HL-60 (cell line): ENCODE data around the gene MOGAT3.
"Not testable (repeated sequence)": the region's sequence is repeated elsewhere in the genome, so short reads cannot be mapped to it uniquely, and the experiment has no call there.

Experiments
- DNase-seq, 2 experiments: peaks; one replicate each; pipeline ENCODE4 v3.0.0-alpha.2; 2010 to 2020; ENCODE audit warnings: low read depth in 1 of 2, low spot score in 1 of 2
- H3K27ac ChIP-seq: fragments of 250-450 bp; sonication (Bioruptor Pico); replicated peaks from 2 replicates; pipeline ENCODE4 v1.5.1; 2020; ENCODE audit warnings: mild to moderate bottlenecking, moderate library complexity
- H3K27me3 ChIP-seq: fragments of 250-450 bp; sonication (Bioruptor Pico); 2 replicates; pipeline ENCODE4 v1.5.1; 2021; ENCODE audit warnings: mild to moderate bottlenecking, moderate library complexity; ENCODE audit not compliant: insufficient read depth, poor library complexity, severe bottlenecking
- H3K4me3 ChIP-seq: replicated peaks from 2 replicates; pipeline ENCODE4 v1.5.1; 2011; ENCODE audit warnings: mild to moderate bottlenecking, control low read depth, low read length; ENCODE audit not compliant: insufficient read depth
- GABPA ChIP-seq: IDR thresholded peaks from 2 replicates; pipeline ENCODE4 v1.6.1; 2012; ENCODE audit warnings: low read depth
- POLR2AphosphoS5 ChIP-seq: IDR thresholded peaks from 2 replicates; pipeline ENCODE4 v1.6.1; 2012; ENCODE audit warnings: low read depth
- SPI1 ChIP-seq: IDR thresholded peaks from 2 replicates; pipeline ENCODE4 v1.6.1; 2012; ENCODE audit warnings: low read depth, mild to moderate bottlenecking, borderline replicate concordance
- TF ChIP-seq, protein P1 (sequence below): IDR thresholded peaks from 2 replicates; pipeline ENCODE4 v1.6.1; 2012; ENCODE audit warnings: low read depth; ENCODE audit not compliant: insufficient replicate concordance
- TF ChIP-seq, protein P2 (sequence below): IDR thresholded peaks from one replicate; pipeline ENCODE4 v1.5.1; 2011; ENCODE audit warnings: low read length, control low read depth, inconsistent platforms; ENCODE audit not compliant: insufficient read depth

MOGAT3 gene

DNA sequence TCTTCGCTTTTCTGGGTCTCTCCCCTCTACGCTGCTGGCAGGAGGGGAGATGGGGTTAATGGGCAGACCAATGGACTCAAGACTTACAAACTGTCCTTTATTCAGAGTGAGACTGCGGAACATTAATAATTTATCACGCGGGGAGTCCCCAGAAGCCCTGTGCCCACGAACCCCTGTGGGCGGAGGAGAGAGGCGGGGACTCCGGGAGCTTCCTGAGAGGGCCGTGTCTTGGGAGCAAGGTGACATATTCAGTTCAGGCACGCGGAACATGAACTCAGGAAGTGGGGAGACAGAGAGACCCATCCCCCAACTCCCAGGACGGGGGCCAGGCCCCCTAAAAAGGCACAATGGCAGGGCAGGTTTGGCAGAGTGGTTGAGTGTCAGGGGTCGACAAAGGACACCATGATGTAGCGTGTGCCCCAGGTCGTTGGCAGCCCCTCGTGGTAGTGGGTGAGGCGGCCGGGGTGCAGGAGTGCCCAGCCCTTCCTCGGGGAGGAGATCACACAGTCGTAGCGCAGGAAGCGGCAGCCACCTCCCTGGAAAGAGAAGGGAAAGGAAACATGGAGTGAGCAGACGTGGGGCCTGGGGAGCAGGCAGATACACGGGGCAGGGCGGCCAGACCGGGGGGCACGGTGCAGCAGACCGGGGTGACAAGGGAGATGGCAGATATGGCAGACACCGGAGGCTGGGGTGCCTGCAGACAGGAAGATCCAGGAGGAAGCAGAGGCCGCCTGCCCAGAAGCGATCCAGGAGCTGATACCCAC, 5.2 kb upstream of the MOGAT3 start:
- Histone ChIP-seq H3K27me3 (peaks cover 11% of the 10 kb centered on the region), H3K4me3 (no peak overlapping the region), H3K27ac (no peak overlapping the region)
- TF ChIP-seq SPI1, result no peak
- TF ChIP-seq, protein P1, sequence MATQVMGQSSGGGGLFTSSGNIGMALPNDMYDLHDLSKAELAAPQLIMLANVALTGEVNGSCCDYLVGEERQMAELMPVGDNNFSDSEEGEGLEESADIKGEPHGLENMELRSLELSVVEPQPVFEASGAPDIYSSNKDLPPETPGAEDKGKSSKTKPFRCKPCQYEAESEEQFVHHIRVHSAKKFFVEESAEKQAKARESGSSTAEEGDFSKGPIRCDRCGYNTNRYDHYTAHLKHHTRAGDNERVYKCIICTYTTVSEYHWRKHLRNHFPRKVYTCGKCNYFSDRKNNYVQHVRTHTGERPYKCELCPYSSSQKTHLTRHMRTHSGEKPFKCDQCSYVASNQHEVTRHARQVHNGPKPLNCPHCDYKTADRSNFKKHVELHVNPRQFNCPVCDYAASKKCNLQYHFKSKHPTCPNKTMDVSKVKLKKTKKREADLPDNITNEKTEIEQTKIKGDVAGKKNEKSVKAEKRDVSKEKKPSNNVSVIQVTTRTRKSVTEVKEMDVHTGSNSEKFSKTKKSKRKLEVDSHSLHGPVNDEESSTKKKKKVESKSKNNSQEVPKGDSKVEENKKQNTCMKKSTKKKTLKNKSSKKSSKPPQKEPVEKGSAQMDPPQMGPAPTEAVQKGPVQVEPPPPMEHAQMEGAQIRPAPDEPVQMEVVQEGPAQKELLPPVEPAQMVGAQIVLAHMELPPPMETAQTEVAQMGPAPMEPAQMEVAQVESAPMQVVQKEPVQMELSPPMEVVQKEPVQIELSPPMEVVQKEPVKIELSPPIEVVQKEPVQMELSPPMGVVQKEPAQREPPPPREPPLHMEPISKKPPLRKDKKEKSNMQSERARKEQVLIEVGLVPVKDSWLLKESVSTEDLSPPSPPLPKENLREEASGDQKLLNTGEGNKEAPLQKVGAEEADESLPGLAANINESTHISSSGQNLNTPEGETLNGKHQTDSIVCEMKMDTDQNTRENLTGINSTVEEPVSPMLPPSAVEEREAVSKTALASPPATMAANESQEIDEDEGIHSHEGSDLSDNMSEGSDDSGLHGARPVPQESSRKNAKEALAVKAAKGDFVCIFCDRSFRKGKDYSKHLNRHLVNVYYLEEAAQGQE, result no peak
- TF ChIP-seq, protein P2, sequence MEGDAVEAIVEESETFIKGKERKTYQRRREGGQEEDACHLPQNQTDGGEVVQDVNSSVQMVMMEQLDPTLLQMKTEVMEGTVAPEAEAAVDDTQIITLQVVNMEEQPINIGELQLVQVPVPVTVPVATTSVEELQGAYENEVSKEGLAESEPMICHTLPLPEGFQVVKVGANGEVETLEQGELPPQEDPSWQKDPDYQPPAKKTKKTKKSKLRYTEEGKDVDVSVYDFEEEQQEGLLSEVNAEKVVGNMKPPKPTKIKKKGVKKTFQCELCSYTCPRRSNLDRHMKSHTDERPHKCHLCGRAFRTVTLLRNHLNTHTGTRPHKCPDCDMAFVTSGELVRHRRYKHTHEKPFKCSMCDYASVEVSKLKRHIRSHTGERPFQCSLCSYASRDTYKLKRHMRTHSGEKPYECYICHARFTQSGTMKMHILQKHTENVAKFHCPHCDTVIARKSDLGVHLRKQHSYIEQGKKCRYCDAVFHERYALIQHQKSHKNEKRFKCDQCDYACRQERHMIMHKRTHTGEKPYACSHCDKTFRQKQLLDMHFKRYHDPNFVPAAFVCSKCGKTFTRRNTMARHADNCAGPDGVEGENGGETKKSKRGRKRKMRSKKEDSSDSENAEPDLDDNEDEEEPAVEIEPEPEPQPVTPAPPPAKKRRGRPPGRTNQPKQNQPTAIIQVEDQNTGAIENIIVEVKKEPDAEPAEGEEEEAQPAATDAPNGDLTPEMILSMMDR, result no peak
- no peak for TF ChIP-seq POLR2AphosphoS5
- TF ChIP-seq GABPA, result no peak
- DNase-seq, result no peak

DNA sequence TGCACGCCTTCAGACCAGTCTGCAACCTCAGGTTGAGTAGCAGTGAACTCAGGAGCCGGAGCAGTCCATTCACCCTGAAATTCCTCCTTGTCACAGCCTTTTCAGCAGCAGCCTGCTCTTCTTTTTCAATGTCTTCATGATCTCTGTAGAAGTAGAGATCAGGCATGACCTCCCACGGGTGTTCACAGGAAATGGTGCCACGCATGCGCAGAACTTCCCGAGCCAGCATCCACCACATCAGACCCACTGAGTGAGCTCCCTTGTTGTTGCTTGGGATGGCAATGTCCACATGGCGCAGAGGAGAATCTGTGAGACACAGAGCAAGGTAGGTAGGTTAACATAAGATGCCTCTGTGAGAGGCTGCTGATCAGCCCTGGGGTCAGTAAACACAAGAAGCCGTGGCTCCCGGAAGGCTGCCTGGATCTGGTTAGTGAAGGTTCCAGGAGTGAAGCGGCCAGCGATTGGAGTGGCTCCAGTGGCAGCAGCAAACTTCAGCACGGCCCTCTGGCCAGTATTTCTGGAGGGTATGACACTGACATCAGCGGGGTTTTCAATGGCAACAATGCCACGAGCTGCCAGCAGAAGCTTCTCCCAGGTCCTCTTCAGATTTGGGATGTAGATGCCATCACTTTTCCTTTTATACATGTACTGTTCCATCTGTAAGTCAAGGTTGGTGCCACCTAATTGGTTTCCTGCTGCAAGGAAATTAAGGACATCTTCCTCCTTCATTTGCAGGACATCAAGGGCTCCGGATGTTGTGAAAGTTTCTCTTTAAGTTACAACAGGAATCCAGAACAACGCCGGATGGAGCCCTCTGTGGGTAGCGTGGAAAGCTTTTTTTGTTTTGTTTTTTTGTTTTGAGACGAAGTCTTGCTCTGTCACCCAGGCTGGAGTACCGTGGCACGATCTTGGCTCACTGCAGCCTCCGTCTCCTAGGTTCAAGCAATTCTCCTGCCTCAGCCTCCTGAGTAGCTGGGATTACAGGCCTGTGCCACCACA, 3.2 kb upstream of the MOGAT3 start:
- Histone ChIP-seq H3K27ac (peak overlapping the region; percentile 56), H3K27me3 (peaks cover 20% of the 10 kb centered on the region)
- DNase-seq, result peak; percentile 73 to 79
- TF ChIP-seq GABPA, result peak; percentile 49; the same call in 1 of the 2 replicates
- H3K4me3 ChIP-seq, result not testable (repeated sequence)

DNA sequence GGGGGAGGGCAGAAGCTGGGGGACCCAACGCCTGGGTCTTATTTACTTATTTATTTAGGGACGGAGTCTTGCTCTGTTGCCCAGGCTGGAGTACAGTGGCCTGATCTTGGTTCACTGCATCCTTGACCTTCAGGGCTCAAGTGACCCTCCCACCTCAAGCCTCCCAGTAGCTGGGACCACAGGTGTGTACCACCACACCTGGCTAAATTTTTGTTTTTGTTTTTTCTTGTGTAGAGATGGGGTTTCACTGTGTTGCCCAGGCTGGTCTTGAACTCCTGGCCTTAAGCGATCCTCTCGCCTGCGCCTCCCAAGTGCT, 1.7 kb upstream of the MOGAT3 start:
- no peak overlapping the region for H3K27ac ChIP-seq
- TF ChIP-seq SPI1 (no peak), POLR2AphosphoS5 (no peak), GABPA (no peak)
- TF ChIP-seq, protein P1, result no peak
- TF ChIP-seq, protein P2, result no peak
- no peak overlapping the region for H3K4me3 ChIP-seq
- DNase-seq, result no peak
- H3K27me3 ChIP-seq, result peaks cover 21% of the 10 kb centered on the region
